Gastroesophageal sphincter (tissue), 4 donors: ENCODE measurements around the gene KLHL8. TPM values are rescaled to one million over a fixed set of nuclear protein-coding genes. Genes with fewer than 3 reads are reported as not detected.

Experiments
- ATAC-seq: fragments of 150-250 bp; one replicate; pipeline ENCODE4 v1.9.1; 2016; ENCODE audit warnings: mild to moderate bottlenecking, moderate library complexity
- H3K27ac ChIP-seq, 4 donors: fragments of 200-600 bp; sonication (generic) in 3 of 4; 1 replicate in 3 of 4; 2 replicates in 1 of 4; pipeline ENCODE4 v1.5.1; 2016 to 2019
- H3K27me3 ChIP-seq: fragments of 200-600 bp; sonication (generic); one replicate; pipeline ENCODE4 v1.5.1; 2019
- H3K36me3 ChIP-seq, 2 donors: fragments of 200-600 bp; sonication (generic); one replicate each; pipeline ENCODE4 v1.5.1; 2019; ENCODE audit warnings: control low read depth in 1 of 2
- H3K4me1 ChIP-seq, 3 donors: fragments of 200-600 bp; sonication (generic); 1 replicate in 2 of 3; 2 replicates in 1 of 3; pipeline ENCODE4 v1.5.1; 2016 to 2019; ENCODE audit warnings: control low read depth in 2 of 3
- H3K4me3 ChIP-seq, 2 donors: fragments of 200-600 bp; sonication (generic); one replicate each; pipeline ENCODE4 v1.5.1; 2019; ENCODE audit warnings: mild to moderate bottlenecking in 1 of 2, moderate library complexity in 1 of 2
- H3K9me3 ChIP-seq, 3 donors: fragments of 200-600 bp; sonication (generic); one replicate each; pipeline ENCODE4 v1.5.1; 2017 to 2019; ENCODE audit warnings: control low read depth in 2 of 3
- EP300 ChIP-seq: sonication (generic); formaldehyde crosslinking; IDR thresholded peaks from one replicate; pipeline ENCODE4 v1.6.1; 2017; ENCODE audit warnings: antibody characterized with exemption, mild to moderate bottlenecking
- POLR2A ChIP-seq, 2 donors: fragments of 450-650 bp; IDR thresholded peaks; one replicate each; pipeline ENCODE4 v1.6.1; 2017; ENCODE audit warnings: antibody characterized with exemption in 2 of 2, mild to moderate bottlenecking in 2 of 2, moderate library complexity in 1 of 2
- POLR2AphosphoS5 ChIP-seq: sonication (generic); formaldehyde crosslinking; IDR thresholded peaks from one replicate; pipeline ENCODE4 v1.6.1; 2017; ENCODE audit warnings: antibody characterized with exemption
- WGBS, 2 donors: methylation state at CpG; one replicate each; pipeline ENCODE4 v1.1.5; 2018; ENCODE audit warnings: low coverage in 1 of 2; 5-methylcytosine and 5-hydroxymethylcytosine counted together
- total RNA-seq, 4 donors: library from RNA; depleted of rRNA; stranded (reverse); fragments of >200 nt; gene quantifications; one replicate each; pipeline ENCODE4 v1.1.0, GENCODE V29; 2016
- TF ChIP-seq, protein P1 (sequence below), 4 experiments: fragments of 200-600 bp in 2 of 4; fragments of 450-650 bp in 2 of 4; sonication (generic) in 1 of 4; IDR thresholded peaks; one replicate each; pipeline ENCODE4 v1.5.1; 2017 to 2019; ENCODE audit warnings: antibody characterized with exemption in 4 of 4, mild to moderate bottlenecking in 2 of 4, moderate library complexity in 2 of 4

The KLHL8 gene
- total RNA-seq, 4 donors from 2014 or later: 9.1 to 17.6 (median 13.0) TPM

- Histone ChIP-seq H3K4me3 (no peak overlapping the region), H3K36me3 (no peaks in the 10 kb centered on the region), H3K9me3 (no peaks in the 10 kb centered on the region), H3K4me1 (no peaks in the 10 kb centered on the region), H3K27ac (no peak overlapping the region), H3K27me3 (no peaks in the 10 kb centered on the region)
- TF ChIP-seq POLR2A (IDR thresholded peaks at IDR 0.05) (no peak), EP300 (no peak), POLR2AphosphoS5 (no peak)
- TF ChIP-seq, protein P1, sequence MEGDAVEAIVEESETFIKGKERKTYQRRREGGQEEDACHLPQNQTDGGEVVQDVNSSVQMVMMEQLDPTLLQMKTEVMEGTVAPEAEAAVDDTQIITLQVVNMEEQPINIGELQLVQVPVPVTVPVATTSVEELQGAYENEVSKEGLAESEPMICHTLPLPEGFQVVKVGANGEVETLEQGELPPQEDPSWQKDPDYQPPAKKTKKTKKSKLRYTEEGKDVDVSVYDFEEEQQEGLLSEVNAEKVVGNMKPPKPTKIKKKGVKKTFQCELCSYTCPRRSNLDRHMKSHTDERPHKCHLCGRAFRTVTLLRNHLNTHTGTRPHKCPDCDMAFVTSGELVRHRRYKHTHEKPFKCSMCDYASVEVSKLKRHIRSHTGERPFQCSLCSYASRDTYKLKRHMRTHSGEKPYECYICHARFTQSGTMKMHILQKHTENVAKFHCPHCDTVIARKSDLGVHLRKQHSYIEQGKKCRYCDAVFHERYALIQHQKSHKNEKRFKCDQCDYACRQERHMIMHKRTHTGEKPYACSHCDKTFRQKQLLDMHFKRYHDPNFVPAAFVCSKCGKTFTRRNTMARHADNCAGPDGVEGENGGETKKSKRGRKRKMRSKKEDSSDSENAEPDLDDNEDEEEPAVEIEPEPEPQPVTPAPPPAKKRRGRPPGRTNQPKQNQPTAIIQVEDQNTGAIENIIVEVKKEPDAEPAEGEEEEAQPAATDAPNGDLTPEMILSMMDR (IDR thresholded peaks at IDR 0.05): no peak
- 80 to 100% methylated on average over 1 of the region's 1 CpG for WGBS, 2 donors
- ATAC-seq: no peak
These were observed 42.5 kb upstream of the KLHL8 start for GRCh38 chr4:87262886-87263285.

- 90 to 100% methylated on average over 2 of the region's 2 CpGs for WGBS, 2 donors
- Histone ChIP-seq H3K9me3 (no peaks in the 10 kb centered on the region), H3K27me3 (no peaks in the 10 kb centered on the region), H3K36me3 (no peaks in the 10 kb centered on the region), H3K27ac (no peak overlapping the region), H3K4me1 (no peaks in the 10 kb centered on the region), H3K4me3 (no peak overlapping the region)
- ATAC-seq: no peak
- TF ChIP-seq POLR2A (IDR thresholded peaks at IDR 0.05): no peak
- no peak for TF ChIP-seq POLR2AphosphoS5
- TF ChIP-seq, protein P1 (IDR thresholded peaks at IDR 0.05): no peak
- no peak for TF ChIP-seq EP300
These were observed 40.1 kb upstream of the KLHL8 start for GRCh38 chr4:87260477-87260876.

DNA sequence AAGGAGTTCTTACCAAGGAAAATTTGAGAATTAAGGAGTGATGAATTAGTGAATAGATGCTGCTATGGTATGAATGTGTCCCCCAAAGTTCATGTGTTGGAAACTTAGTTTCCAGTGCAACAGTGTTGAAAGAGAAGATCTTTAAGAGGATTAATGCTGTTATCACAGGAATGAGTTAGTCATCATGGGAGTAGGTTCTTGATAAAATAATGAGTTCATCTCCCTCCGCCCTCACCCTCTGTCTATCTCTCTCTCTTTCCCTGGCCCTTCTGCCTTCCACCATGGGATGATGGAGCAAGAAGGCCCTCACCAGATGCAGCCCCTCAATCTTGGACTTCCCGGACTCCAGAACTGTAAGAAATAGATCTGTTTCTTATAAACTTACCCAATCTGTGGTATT is 38.3 kb upstream of the KLHL8 start:
- ATAC-seq: no peak
- Histone ChIP-seq H3K27ac (no peak overlapping the region), H3K27me3 (no peaks in the 10 kb centered on the region), H3K4me3 (no peak overlapping the region), H3K36me3 (no peaks in the 10 kb centered on the region), H3K4me1 (no peaks in the 10 kb centered on the region), H3K9me3 (no peaks in the 10 kb centered on the region)
- no peak for TF ChIP-seq EP300
- no peak for TF ChIP-seq POLR2AphosphoS5
- no peak for TF ChIP-seq POLR2A (IDR thresholded peaks at IDR 0.05)
- TF ChIP-seq, protein P1 (IDR thresholded peaks at IDR 0.05): no peak
- 84 to 91% methylated on average over 2 of the region's 2 CpGs for WGBS, 2 donors

GRCh38 chr4:87257523-87257922 is 37.1 kb upstream of the KLHL8 start:
- Histone ChIP-seq H3K4me1 (no peaks in the 10 kb centered on the region), H3K4me3 (no peak overlapping the region), H3K27me3 (no peaks in the 10 kb centered on the region), H3K27ac (no peak overlapping the region), H3K36me3 (no peaks in the 10 kb centered on the region), H3K9me3 (no peaks in the 10 kb centered on the region)
- TF ChIP-seq, protein P1 (IDR thresholded peaks at IDR 0.05): no peak
- TF ChIP-seq EP300 (no peak), POLR2A (IDR thresholded peaks at IDR 0.05) (no peak)
- ATAC-seq: no peak
- WGBS, 2 donors: 24 to 33% methylated on average over 3 of the region's 3 CpGs

- Histone ChIP-seq H3K27ac (no peak overlapping the region), H3K9me3 (no peaks in the 10 kb centered on the region), H3K4me3 (no peak overlapping the region), H3K4me1 (no peaks in the 10 kb centered on the region), H3K36me3 (no peaks in the 10 kb centered on the region), H3K27me3 (no peaks in the 10 kb centered on the region)
- TF ChIP-seq POLR2A (IDR thresholded peaks at IDR 0.05) (no peak), POLR2AphosphoS5 (no peak), EP300 (no peak)
- TF ChIP-seq, protein P1 (IDR thresholded peaks at IDR 0.05): no peak
- ATAC-seq: no peak
- 86 to 93% methylated on average over 1 of the region's 1 CpG for WGBS, 2 donors
These were observed 35.3 kb upstream of the KLHL8 start for GRCh38 chr4:87255755-87256154.
